HEK293 (cell line): ENCODE results near the gene CELF4.

Experiments used
- CTCF ChIA-PET: fragments of 350-600 bp; formaldehyde crosslinking; extraction: SDS; loops from one replicate; lab custom pipeline; 2021; ENCODE audit warnings: antibody characterized with exemption; lab: Yijun Ruan, JAX
- POLR2A ChIA-PET: fragments of 300-600 bp; formaldehyde crosslinking; extraction: SDS; loops from one replicate; lab custom pipeline; 2020; ENCODE audit warnings: antibody characterized with exemption, inconsistent platforms; lab: Yijun Ruan, JAX
- H3K27ac ChIP-seq: fragments of 200-500 bp; sonication (Bioruptor generic); 2 replicates; pipeline ENCODE4 v1.5.1; 2014; ENCODE audit warnings: low read depth, low read length, control low read depth, inconsistent platforms; ENCODE audit errors: extremely low read depth
- H3K36me3 ChIP-seq, 2 experiments: fragments of 200-500 bp in 1 of 2; sonication (Bioruptor generic) in 1 of 2; 1 replicate in 1 of 2; 2 replicates in 1 of 2; pipeline ENCODE4 v1.5.1; 2014 to 2017; ENCODE audit warnings: inconsistent platforms in 2 of 2, low read length in 2 of 2; ENCODE audit not compliant: control insufficient read depth in 2 of 2, insufficient read depth in 1 of 2
- H3K4me1 ChIP-seq: fragments of 200-500 bp; sonication (Bioruptor generic); 2 replicates; pipeline ENCODE4 v1.5.1; 2014; ENCODE audit warnings: mild to moderate bottlenecking, low read length, inconsistent platforms; ENCODE audit not compliant: control insufficient read depth, insufficient read depth
- H3K4me3 ChIP-seq: 2 replicates; pipeline ENCODE4 v1.5.1; 2011; ENCODE audit warnings: low read depth, mild to moderate bottlenecking, control low read depth, low read length, moderate library complexity
- H3K9me3 ChIP-seq: fragments of 200-500 bp; sonication (Bioruptor generic); 2 replicates; pipeline ENCODE4 v1.5.1; 2014; ENCODE audit warnings: low read depth, low read length, inconsistent platforms; ENCODE audit not compliant: control insufficient read depth, insufficient read depth
- BCL11B ChIP-seq: fragments of 450-650 bp; formaldehyde crosslinking; IDR thresholded peaks from 2 replicates; pipeline ENCODE4 v1.5.1; 2016; ENCODE audit warnings: low read depth, missing biosample characterization, missing genetic modification characterization
- GFI1B ChIP-seq: fragments of 450-650 bp; formaldehyde crosslinking; IDR thresholded peaks from 2 replicates; pipeline ENCODE4 v1.5.1; 2016; ENCODE audit warnings: missing biosample characterization, missing genetic modification characterization
- GLI2 ChIP-seq: fragments of 450-650 bp; formaldehyde crosslinking; IDR thresholded peaks from 2 replicates; pipeline ENCODE4; 2017; ENCODE audit warnings: missing biosample characterization, missing genetic modification characterization, low read depth, borderline replicate concordance
- HOXC10 ChIP-seq: sonication (generic); formaldehyde crosslinking; IDR thresholded peaks from 2 replicates; pipeline ENCODE4 v1.8.1; 2023; ENCODE audit warnings: mild to moderate bottlenecking, missing genetic modification reagents
- KLF10 ChIP-seq: fragments of 450-650 bp; IDR thresholded peaks from 2 replicates; pipeline ENCODE4 v1.5.1; 2018; ENCODE audit warnings: missing biosample characterization, mild to moderate bottlenecking, missing genetic modification characterization
- PRDM6 ChIP-seq: fragments of 450-650 bp; formaldehyde crosslinking; IDR thresholded peaks from 2 replicates; pipeline ENCODE4 v1.5.1; 2017; ENCODE audit warnings: missing biosample characterization, missing genetic modification characterization
- SP7 ChIP-seq: fragments of 450-650 bp; formaldehyde crosslinking; IDR thresholded peaks from 2 replicates; pipeline ENCODE4 v1.5.1; 2016; ENCODE audit warnings: missing biosample characterization, missing genetic modification characterization
- ZFP37 ChIP-seq: fragments of 450-650 bp; formaldehyde crosslinking; IDR thresholded peaks from 2 replicates; pipeline ENCODE4 v1.5.1; 2016; ENCODE audit warnings: missing biosample characterization, missing genetic modification characterization
- ZNF112 ChIP-seq: fragments of 450-650 bp; formaldehyde crosslinking; IDR thresholded peaks from 2 replicates; pipeline ENCODE4 v1.5.0; 2017; ENCODE audit warnings: missing biosample characterization, missing genetic modification characterization
- ZNF214 ChIP-seq: fragments of 450-650 bp; formaldehyde crosslinking; IDR thresholded peaks from 2 replicates; pipeline ENCODE4 v1.5.1; 2017; ENCODE audit warnings: missing biosample characterization, mild to moderate bottlenecking, missing genetic modification characterization, borderline replicate concordance
- ZNF366 ChIP-seq: fragments of 450-650 bp; formaldehyde crosslinking; conservative IDR thresholded peaks from 2 replicates; pipeline ENCODE4 v1.5.1; 2016; ENCODE audit warnings: missing biosample characterization, missing genetic modification characterization
- ZNF433 ChIP-seq: fragments of 450-650 bp; formaldehyde crosslinking; IDR thresholded peaks from 2 replicates; pipeline ENCODE4 v1.5.1; 2016; ENCODE audit warnings: missing biosample characterization, missing genetic modification characterization, low read depth
- ZNF449 ChIP-seq: fragments of 450-650 bp; formaldehyde crosslinking; IDR thresholded peaks from 2 replicates; pipeline ENCODE4 v1.5.1; 2017; ENCODE audit warnings: missing biosample characterization, mild to moderate bottlenecking, missing genetic modification characterization, moderate library complexity
- ZNF747 ChIP-seq: fragments of 450-650 bp; formaldehyde crosslinking; IDR thresholded peaks from 2 replicates; pipeline ENCODE4 v1.5.1; 2016; ENCODE audit warnings: missing biosample characterization, missing genetic modification characterization
- ZSCAN16 ChIP-seq: fragments of 450-650 bp; formaldehyde crosslinking; IDR thresholded peaks from 2 replicates; pipeline ENCODE4 v1.5.1; 2016; ENCODE audit warnings: missing biosample characterization, missing genetic modification characterization
- TF ChIP-seq, protein P1 (sequence below): fragments of 450-650 bp; formaldehyde crosslinking; IDR thresholded peaks from 2 replicates; pipeline ENCODE4 v1.5.1; 2016; ENCODE audit warnings: missing biosample characterization, missing genetic modification characterization
- TF ChIP-seq, protein P2 (sequence below): fragments of 450-650 bp; formaldehyde crosslinking; IDR thresholded peaks from 2 replicates; pipeline ENCODE4 v1.5.1; 2016; ENCODE audit warnings: missing biosample characterization, missing genetic modification characterization
- TF ChIP-seq, protein P3 (sequence below): fragments of 450-650 bp; formaldehyde crosslinking; IDR thresholded peaks from 2 replicates; pipeline ENCODE4 v1.5.1; 2016; ENCODE audit warnings: missing biosample characterization, missing genetic modification characterization

CELF4 gene

DNA sequence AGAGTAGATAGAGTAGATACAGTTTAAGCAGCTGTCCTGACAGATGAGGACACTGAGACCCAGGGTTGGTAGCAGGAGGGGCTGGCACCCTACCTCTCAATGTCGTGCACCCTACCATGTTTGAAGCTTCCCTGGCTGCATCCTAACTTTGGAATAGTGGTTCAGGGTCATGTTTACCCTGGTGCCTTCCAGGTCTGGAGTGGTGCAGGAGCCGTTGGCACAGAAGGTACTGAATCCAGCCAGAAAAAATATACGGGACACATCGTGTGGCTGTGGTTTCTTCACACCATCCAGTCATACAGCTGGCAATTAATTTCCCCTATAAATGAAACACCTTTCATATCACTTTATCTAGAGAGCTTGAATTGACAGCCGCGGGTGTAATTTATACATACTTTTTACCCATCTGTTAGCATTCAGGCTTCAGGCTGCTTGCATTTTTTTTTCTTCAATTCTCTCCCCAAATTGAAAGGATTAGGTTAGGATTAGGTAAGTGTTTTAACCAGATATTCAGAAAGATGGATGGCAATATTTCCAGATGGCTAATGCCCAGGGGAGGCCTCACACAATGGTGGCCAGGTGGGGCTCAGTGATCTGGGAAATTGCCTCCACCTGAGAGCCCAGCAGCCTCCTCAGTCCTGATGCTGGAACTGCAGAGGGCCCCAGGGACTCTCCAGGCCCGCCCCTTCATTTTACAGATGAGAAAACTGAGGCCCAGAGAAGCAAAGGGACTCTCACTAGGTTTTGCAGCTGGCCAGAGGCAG, 127.0 kb downstream of the CELF4 start (continued):
- TF ChIP-seq, protein P1, sequence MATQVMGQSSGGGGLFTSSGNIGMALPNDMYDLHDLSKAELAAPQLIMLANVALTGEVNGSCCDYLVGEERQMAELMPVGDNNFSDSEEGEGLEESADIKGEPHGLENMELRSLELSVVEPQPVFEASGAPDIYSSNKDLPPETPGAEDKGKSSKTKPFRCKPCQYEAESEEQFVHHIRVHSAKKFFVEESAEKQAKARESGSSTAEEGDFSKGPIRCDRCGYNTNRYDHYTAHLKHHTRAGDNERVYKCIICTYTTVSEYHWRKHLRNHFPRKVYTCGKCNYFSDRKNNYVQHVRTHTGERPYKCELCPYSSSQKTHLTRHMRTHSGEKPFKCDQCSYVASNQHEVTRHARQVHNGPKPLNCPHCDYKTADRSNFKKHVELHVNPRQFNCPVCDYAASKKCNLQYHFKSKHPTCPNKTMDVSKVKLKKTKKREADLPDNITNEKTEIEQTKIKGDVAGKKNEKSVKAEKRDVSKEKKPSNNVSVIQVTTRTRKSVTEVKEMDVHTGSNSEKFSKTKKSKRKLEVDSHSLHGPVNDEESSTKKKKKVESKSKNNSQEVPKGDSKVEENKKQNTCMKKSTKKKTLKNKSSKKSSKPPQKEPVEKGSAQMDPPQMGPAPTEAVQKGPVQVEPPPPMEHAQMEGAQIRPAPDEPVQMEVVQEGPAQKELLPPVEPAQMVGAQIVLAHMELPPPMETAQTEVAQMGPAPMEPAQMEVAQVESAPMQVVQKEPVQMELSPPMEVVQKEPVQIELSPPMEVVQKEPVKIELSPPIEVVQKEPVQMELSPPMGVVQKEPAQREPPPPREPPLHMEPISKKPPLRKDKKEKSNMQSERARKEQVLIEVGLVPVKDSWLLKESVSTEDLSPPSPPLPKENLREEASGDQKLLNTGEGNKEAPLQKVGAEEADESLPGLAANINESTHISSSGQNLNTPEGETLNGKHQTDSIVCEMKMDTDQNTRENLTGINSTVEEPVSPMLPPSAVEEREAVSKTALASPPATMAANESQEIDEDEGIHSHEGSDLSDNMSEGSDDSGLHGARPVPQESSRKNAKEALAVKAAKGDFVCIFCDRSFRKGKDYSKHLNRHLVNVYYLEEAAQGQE (tag by site-specific recombination) = no peak

GRCh38 chr18:37435996-37436395, 129.6 kb downstream of the CELF4 start:
- POLR2A ChIA-PET = no interaction called here
- Histone ChIP-seq H3K27ac (no peak overlapping the region), H3K9me3 (no peaks in the 10 kb centered on the region), H3K36me3 (no peaks in the 10 kb centered on the region), H3K4me3 (no peak overlapping the region), H3K4me1 (no peaks in the 10 kb centered on the region)
- TF ChIP-seq ZNF747 (tag by site-specific recombination) (no peak), ZFP37 (tag by site-specific recombination) (no peak), PRDM6 (no peak), ZNF366 (tag by site-specific recombination) (no peak), ZSCAN16 (tag by site-specific recombination) (no peak)
- CTCF ChIA-PET = interaction anchor here (1.3 kb wide), 1 partner anchor 13 kb away, joined by 3 read pairs; no protein-coding TSS in a partner anchor

DNA sequence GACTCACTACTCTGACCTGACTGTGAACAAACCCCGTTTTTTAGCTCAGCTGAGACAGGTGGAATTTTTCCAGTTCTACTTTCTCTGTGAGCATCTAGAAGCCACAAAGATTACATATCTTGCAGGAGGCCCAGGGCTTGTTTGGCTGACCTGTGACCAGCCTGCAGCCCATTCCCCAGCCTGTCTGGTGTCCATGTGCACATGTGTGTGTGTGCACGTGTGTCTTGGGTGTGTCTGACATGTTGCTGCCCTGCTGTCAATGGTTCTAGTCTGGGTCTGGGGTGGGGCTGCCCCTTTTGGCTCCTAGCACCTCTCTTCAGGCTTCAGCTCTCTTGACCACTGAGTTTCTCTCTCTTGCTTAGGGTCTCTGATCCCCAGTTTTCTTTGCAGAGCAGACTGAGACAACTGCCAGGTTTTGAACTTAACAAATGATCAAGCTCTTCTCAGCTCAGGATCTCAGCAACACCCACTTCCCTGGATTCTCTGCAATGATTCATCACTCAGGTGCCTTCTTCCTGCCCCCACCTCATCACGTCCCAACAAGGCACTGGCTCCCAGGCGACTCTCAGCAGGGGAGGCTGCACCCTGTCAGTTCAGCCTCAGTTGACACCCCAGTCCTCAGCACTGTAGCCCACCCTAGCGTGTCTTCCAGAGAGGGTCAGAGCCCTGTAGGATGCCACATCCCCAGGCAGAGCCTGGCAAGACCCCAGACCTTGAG, 130.3 kb downstream of the CELF4 start:
- H3K9me3 ChIP-seq = no peaks in the 10 kb centered on the region
- no peak overlapping the region for H3K27ac ChIP-seq
- no peak for TF ChIP-seq SP7
- TF ChIP-seq KLF10 (tag by site-specific recombination) = no peak
- TF ChIP-seq, protein P2, sequence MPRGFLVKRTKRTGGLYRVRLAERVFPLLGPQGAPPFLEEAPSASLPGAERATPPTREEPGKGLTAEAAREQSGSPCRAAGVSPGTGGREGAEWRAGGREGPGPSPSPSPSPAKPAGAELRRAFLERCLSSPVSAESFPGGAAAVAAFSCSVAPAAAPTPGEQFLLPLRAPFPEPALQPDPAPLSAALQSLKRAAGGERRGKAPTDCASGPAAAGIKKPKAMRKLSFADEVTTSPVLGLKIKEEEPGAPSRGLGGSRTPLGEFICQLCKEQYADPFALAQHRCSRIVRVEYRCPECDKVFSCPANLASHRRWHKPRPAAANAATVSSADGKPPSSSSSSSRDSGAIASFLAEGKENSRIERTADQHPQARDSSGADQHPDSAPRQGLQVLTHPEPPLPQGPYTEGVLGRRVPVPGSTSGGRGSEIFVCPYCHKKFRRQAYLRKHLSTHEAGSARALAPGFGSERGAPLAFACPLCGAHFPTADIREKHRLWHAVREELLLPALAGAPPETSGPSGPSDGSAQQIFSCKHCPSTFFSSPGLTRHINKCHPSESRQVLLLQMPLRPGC (tag by site-specific recombination) = no peak
- no peak for TF ChIP-seq ZNF449
- no peak for TF ChIP-seq BCL11B (tag by site-specific recombination)
- TF ChIP-seq, protein P3, sequence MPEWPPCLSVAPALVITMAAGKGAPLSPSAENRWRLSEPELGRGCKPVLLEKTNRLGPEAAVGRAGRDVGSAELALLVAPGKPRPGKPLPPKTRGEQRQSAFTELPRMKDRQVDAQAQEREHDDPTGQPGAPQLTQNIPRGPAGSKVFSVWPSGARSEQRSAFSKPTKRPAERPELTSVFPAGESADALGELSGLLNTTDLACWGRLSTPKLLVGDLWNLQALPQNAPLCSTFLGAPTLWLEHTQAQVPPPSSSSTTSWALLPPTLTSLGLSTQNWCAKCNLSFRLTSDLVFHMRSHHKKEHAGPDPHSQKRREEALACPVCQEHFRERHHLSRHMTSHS = no peak
- TF ChIP-seq ZNF214 (tag by site-specific recombination) = no peak
- TF ChIP-seq HOXC10 (CRISPR knock-in tag) = no peak
- no peak for TF ChIP-seq ZNF112 (tag by site-specific recombination)
- TF ChIP-seq GLI2 (tag by site-specific recombination) = no peak
- no peak for TF ChIP-seq GFI1B (tag by site-specific recombination)
- no peak for TF ChIP-seq ZNF433 (tag by site-specific recombination)
- H3K4me1 ChIP-seq = no peaks in the 10 kb centered on the region
- POLR2A ChIA-PET = no interaction called here
- no peaks in the 10 kb centered on the region for H3K36me3 ChIP-seq
- no peak overlapping the region for H3K4me3 ChIP-seq
- CTCF ChIA-PET = interaction anchor here (1.3 kb wide), 1 partner anchor 12 kb away, joined by 3 read pairs; no protein-coding TSS in a partner anchor
